Fibroblast of pulmonary artery (primary cell): Measurements from ENCODE around the gene ZNF470.

ENCODE experiments used
- DNase-seq: peaks from one replicate; pipeline ENCODE4 v3.0.0-alpha.2; 2010; ENCODE audit warnings: low read depth
- H3K4me3 ChIP-seq: replicated peaks from 2 replicates; pipeline ENCODE4 v1.5.1; 2011; ENCODE audit warnings: low read depth, mild to moderate bottlenecking, control low read depth, low read length, moderate library complexity
- CTCF ChIP-seq: IDR thresholded peaks from 2 replicates; pipeline ENCODE4 v1.5.1; 2011; ENCODE audit warnings: mild to moderate bottlenecking, control low read depth, low read length, inconsistent platforms; ENCODE audit errors: missing control alignments

ZNF470 gene

GRCh38 chr19:56547535-56547934, 19.7 kb upstream of the ZNF470 start:
- no peak for DNase-seq
- no peak overlapping the region for H3K4me3 ChIP-seq
- no peak for TF ChIP-seq CTCF

GRCh38 chr19:56554272-56554869, 12.9 kb upstream of the ZNF470 start:
- TF ChIP-seq CTCF: no peak
- H3K4me3 ChIP-seq: no peak overlapping the region
- no peak for DNase-seq

GRCh38 chr19:56562766-56563165, 4.5 kb upstream of the ZNF470 start:
- no peak for DNase-seq
- no peak for TF ChIP-seq CTCF
- H3K4me3 ChIP-seq: no peak overlapping the region

GRCh38 chr19:56566904-56567273, 379 bp upstream of the ZNF470 start:
- no peak for TF ChIP-seq CTCF
- H3K4me3 ChIP-seq: peak overlapping the region; percentile 82
- DNase-seq: no peak

DNA sequence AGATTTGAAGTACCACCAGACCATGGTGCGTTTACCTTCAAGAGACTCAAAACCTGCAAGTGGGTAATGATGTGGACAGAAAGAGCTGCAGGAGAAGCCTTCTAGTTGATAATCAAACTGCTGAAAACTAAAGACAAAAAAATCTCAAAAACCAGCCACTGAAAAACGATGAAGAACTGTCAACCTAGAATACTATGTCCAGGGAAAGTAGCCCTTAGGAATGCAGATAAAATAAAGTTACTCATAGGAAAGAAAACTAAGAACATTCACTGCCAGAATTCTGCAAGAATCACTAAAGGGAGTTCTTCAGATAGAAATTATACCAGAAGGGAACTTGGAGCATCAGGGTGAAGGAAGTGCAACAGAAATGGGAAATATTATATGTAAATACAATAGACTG, 5.3 kb downstream of the ZNF470 start:
- TF ChIP-seq CTCF: no peak
- DNase-seq: no peak

DNA sequence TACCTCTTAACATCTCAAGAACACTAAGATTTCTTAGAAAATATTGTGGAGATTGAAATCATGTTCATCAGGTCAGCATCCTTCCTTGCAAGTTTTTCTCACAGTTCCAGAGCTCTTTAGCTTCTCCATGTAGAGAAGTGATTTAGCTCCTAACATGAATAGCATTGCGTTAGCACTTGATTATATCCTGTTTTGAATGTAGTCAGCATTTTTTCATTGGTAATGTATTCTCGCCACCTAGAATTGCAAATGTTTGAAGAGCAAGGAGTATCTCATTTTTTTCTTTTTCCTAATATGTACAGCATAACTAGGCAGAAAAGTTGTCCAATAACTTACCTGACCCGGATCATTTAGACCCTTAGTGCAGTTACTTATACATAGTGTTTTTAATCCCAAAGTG, 6.6 kb downstream of the ZNF470 start:
- no peak overlapping the region for H3K4me3 ChIP-seq
- TF ChIP-seq CTCF: no peak
- DNase-seq: no peak

More for the DNA sequence above, 5.3 kb downstream of the ZNF470 start:
- H3K4me3 ChIP-seq: no peak overlapping the region
